ENCODE measurements around the gene MYLK2.

DNA sequence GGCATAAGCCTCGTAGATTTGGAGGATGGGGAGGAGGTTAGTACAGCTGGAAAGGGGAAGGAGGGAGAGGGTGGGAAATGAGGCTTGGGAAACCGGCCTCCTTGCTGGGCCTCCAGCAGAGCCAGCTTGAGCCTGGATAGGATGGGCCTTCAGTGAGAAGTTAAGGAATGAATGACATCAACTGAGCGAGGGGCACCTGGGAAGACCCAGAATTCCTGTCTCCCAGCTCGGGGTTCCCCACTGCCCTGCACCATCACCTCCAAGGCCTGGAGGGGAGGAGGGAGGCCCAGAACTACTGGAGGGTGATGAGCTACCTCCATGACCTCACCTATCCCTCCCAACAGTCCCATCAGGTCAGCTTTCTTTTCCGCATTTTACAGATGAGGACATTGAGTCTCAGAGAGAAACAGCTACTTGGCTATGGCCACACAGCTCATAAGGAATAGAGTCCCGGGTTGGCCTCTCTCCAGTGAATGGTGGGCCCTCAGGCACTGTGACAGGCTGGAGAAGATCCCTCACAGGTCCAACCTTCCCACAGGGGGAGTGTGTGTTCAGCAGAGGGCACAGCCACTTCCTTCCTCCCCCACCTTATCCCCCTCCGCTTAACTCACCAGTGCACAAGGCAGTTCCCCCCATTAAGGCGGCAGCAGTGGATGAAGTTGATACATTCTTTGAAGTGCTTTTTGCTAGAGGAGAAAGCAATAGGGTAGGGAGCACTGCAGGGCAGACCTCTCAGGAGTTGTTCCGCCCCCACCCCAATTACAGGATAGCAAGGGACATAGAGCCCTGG, 44.3 kb downstream of the MYLK2 start:
- TF ChIP-seq CTCF (IDR thresholded peaks at IDR 0.05; ENCODE audit: low read depth, low read length, poor library complexity, severe bottlenecking) = no peak
- no peak for TF ChIP-seq EZH2phosphoT487 (IDR thresholded peaks at IDR 0.05; ENCODE audit: borderline replicate concordance, low read length)

Data from DOHH2 (cell line).